NCI-H1436 (cell line): ENCODE data around the gene FAM200B.

ENCODE experiments used
- DNase-seq: peaks from one replicate; lab custom pipeline; 2025; lab: John Stamatoyannopoulos, UW

Gene FAM200B

DNA sequence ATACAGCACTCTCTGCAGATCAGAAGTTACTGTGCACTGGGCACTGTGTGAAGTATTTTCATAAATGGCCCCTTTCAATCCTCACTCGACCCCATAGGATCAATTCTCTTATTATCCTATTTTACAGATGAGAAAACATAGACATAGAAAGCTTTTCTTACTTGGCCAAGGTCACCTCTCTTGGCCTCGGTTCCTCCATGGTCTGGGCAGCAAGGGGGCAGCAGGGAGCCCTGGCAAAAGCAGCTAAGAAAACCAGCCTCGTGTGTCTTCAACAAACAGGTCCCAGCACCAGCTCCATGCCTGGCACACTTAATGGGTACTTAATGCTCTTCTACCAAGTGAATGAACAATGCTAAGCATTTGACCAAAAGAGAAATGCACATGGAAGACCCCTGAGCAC lies 55.6 kb downstream of the FAM200B start:
- DNase-seq: no peak

DNA sequence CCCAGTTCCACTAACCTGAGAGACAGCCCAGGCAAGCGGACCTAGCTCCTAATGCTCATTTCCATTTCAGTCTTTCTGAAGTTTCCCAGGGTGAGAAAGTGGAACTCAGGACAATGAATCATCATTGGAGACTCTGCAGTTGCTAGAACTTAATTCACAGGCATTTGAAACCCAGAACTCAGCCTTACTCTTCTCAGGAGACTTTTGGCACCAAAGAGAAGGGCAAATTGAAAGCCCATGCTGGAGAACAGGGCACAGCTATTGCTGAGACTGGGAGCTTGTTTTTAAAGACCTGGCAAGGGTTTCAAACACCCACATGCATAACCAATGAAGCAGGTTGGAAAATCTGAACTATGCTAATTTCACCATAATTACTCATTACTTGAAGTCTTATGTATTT lies 57.2 kb downstream of the FAM200B start:
- no peak for DNase-seq
